Measurements from ENCODE around the gene RBM12.
"Not testable (repeated sequence)": the region's sequence is repeated elsewhere in the genome, so short reads cannot be mapped to it uniquely, and the experiment has no call there.

The RBM12 gene

GRCh38 chr20:35690265-35690664, 25.6 kb upstream of the RBM12 start:
- no peak for DNase-seq (ENCODE audit: extremely low read depth, low read depth)
- no peak for TF ChIP-seq CTCF (IDR thresholded peaks at IDR 0.05; ENCODE audit: low read depth, low read length)

- DNase-seq (ENCODE audit: extremely low read depth, low read depth) = not testable (repeated sequence)
Measured at GRCh38 chr20:35686872-35687271, 22.2 kb upstream of the RBM12 start.

- not testable (repeated sequence) for DNase-seq (ENCODE audit: extremely low read depth, low read depth)
Measured at GRCh38 chr20:35685368-35685767, 20.7 kb upstream of the RBM12 start.

GRCh38 chr20:35681960-35682359, 17.3 kb upstream of the RBM12 start:
- no peak for DNase-seq (ENCODE audit: extremely low read depth, low read depth)
- no peak for TF ChIP-seq CTCF (IDR thresholded peaks at IDR 0.05; ENCODE audit: low read depth, low read length)

GRCh38 chr20:35680452-35681183, 15.9 kb upstream of the RBM12 start:
- no peak for DNase-seq (ENCODE audit: extremely low read depth, low read depth)
- no peak for TF ChIP-seq CTCF (IDR thresholded peaks at IDR 0.05; ENCODE audit: low read depth, low read length)

GRCh38 chr20:35674921-35675320, 10.2 kb upstream of the RBM12 start:
- no peak for TF ChIP-seq CTCF (IDR thresholded peaks at IDR 0.05; ENCODE audit: low read depth, low read length)
- no peak for DNase-seq (ENCODE audit: extremely low read depth, low read depth)

- no peak for DNase-seq (ENCODE audit: extremely low read depth, low read depth)
- no peak for TF ChIP-seq CTCF (IDR thresholded peaks at IDR 0.05; ENCODE audit: low read depth, low read length)
Measured at GRCh38 chr20:35673884-35674283, 9.2 kb upstream of the RBM12 start.

- TF ChIP-seq CTCF (IDR thresholded peaks at IDR 0.05; ENCODE audit: low read depth, low read length) = no peak
Measured at GRCh38 chr20:35669681-35670080, 5.0 kb upstream of the RBM12 start.

More at GRCh38 chr20:35669681-35670080, 5.0 kb upstream of the RBM12 start:
- no peak for DNase-seq (ENCODE audit: extremely low read depth, low read depth)

Data from AG09319 (cell line).